Neural cell (in vitro differentiated cells): Measurements from ENCODE around the gene ASCC1. TPM values are rescaled to one million over a fixed set of nuclear protein-coding genes. Genes with fewer than 3 reads are reported as not detected.

Experiments
- H2AFZ ChIP-seq: fragments of 200-600, 300-800 bp; sonication (generic), shearing (Covaris generic); 2 replicates; pipeline ENCODE4 v1.6.0; 2014; ENCODE audit warnings: low read depth, mild to moderate bottlenecking, antibody characterized with exemption, low read length, moderate library complexity
- H3F3A ChIP-seq: fragments of 200-600 bp; shearing (Covaris generic); 2 replicates; pipeline ENCODE4 v1.6.1; 2016; ENCODE audit warnings: mild to moderate bottlenecking, moderate library complexity, mixed read lengths, antibody characterized with exemption, low read length; ENCODE audit not compliant: insufficient read depth, poor library complexity, severe bottlenecking
- H3K27ac ChIP-seq: fragments of 200-600, 300-800 bp; sonication (generic), shearing (Covaris generic); 2 replicates; pipeline ENCODE4 v1.5.1; 2014; ENCODE audit warnings: mild to moderate bottlenecking, low read length, moderate library complexity
- H3K27me3 ChIP-seq: fragments of 300-800, 200-600 bp; sonication (generic), shearing (Covaris generic); 2 replicates; pipeline ENCODE4 v1.6.0; 2014; ENCODE audit warnings: mild to moderate bottlenecking, low read depth, low read length, moderate library complexity; ENCODE audit not compliant: insufficient read depth
- H3K36me3 ChIP-seq: fragments of 300-800, 200-600 bp; sonication (generic), shearing (Covaris generic); 2 replicates; pipeline ENCODE4 v1.5.1; 2014; ENCODE audit warnings: mild to moderate bottlenecking, antibody characterized with exemption, low read length, moderate library complexity; ENCODE audit not compliant: insufficient read depth
- H3K4me2 ChIP-seq: fragments of 300-800, 200-600 bp; sonication (generic), shearing (Covaris generic); 2 replicates; pipeline ENCODE4 v1.6.0; 2014; ENCODE audit warnings: mild to moderate bottlenecking, low read length
- H3K4me3 ChIP-seq: fragments of 300-800, 200-600 bp; sonication (generic), shearing (Covaris generic); 2 replicates; pipeline ENCODE4 v1.5.1; 2014; ENCODE audit warnings: mild to moderate bottlenecking, low read length, moderate library complexity
- H3K79me2 ChIP-seq: fragments of 200-600 bp; shearing (Covaris generic); replicated peaks from 2 replicates; pipeline ENCODE4 v1.6.0; 2014; ENCODE audit warnings: mild to moderate bottlenecking, low read length, moderate library complexity; ENCODE audit not compliant: insufficient read depth
- H3K9ac ChIP-seq: fragments of 300-800, 200-600 bp; sonication (generic), shearing (Covaris generic); 2 replicates; pipeline ENCODE4 v1.6.1; 2016; ENCODE audit warnings: mild to moderate bottlenecking, low read length, mixed read lengths
- H3K9me2 ChIP-seq: fragments of 200-600 bp; shearing (Covaris generic); 2 replicates; pipeline ENCODE4 v1.6.1; 2016; ENCODE audit warnings: mild to moderate bottlenecking, low read length, mixed read lengths; ENCODE audit not compliant: insufficient read depth
- H3K9me3 ChIP-seq: fragments of 200-600, 300-800 bp; sonication (generic), shearing (Covaris generic); 2 replicates; pipeline ENCODE4 v1.6.1; 2016; ENCODE audit warnings: mild to moderate bottlenecking, mixed run types, low read length, moderate library complexity, mixed read lengths
- H4K20me1 ChIP-seq: fragments of 200-600 bp; shearing (Covaris generic); 2 replicates; pipeline ENCODE4 v1.6.1; 2016; ENCODE audit warnings: mild to moderate bottlenecking, mixed run types; ENCODE audit not compliant: insufficient read depth
- CTCF ChIP-seq: fragments of 450-650 bp; IDR thresholded peaks from 2 replicates; pipeline ENCODE4 v1.5.1; 2014; ENCODE audit warnings: antibody characterized with exemption, mild to moderate bottlenecking, moderate library complexity; ENCODE audit not compliant: poor library complexity, severe bottlenecking
- EP300 ChIP-seq: fragments of 450-650 bp; conservative IDR thresholded peaks from 2 replicates; pipeline ENCODE4 v1.6.1; 2014; ENCODE audit warnings: antibody characterized with exemption, mild to moderate bottlenecking, moderate library complexity; ENCODE audit not compliant: poor library complexity, severe bottlenecking
- EZH2 ChIP-seq: fragments of 200-600, 300-800 bp; shearing (Covaris generic), sonication (generic); IDR thresholded peaks from 2 replicates; pipeline ENCODE4 v1.6.1; 2014; ENCODE audit warnings: antibody characterized with exemption, low read length, borderline replicate concordance, mild to moderate bottlenecking; ENCODE audit not compliant: insufficient read depth, poor library complexity, severe bottlenecking
- MXI1 ChIP-seq: fragments of 450-650 bp; conservative IDR thresholded peaks from 2 replicates; pipeline ENCODE4 v1.6.1; 2014; ENCODE audit warnings: antibody characterized with exemption, mild to moderate bottlenecking; ENCODE audit not compliant: poor library complexity, severe bottlenecking
- POLR2AphosphoS5 ChIP-seq: IDR thresholded peaks from 2 replicates; pipeline ENCODE4 v1.6.1; 2012
- RAD21 ChIP-seq: fragments of 450-650 bp; conservative IDR thresholded peaks from 2 replicates; pipeline ENCODE4 v1.6.1; 2014; ENCODE audit warnings: antibody characterized with exemption, mild to moderate bottlenecking, moderate library complexity
- SMC3 ChIP-seq: fragments of 450-650 bp; conservative IDR thresholded peaks from 2 replicates; pipeline ENCODE4 v1.6.1; 2014; ENCODE audit warnings: antibody characterized with exemption, mild to moderate bottlenecking, moderate library complexity; ENCODE audit not compliant: poor library complexity
- TAF1 ChIP-seq: IDR thresholded peaks from 2 replicates; pipeline ENCODE4 v1.6.1; 2012; ENCODE audit warnings: low read depth
- polyA plus RNA-seq: library from polyadenylated mRNA; depleted of rRNA; stranded (reverse); fragments of >200 nt; gene quantifications from 2 replicates; pipeline ENCODE4 v1.2.3, GENCODE V29; 2014

The ASCC1 gene
- polyA plus RNA-seq, 1 donor from 2014 or later, result 39.6 TPM

GRCh38 chr10:72062382-72062781 is 153.7 kb downstream of the ASCC1 start:
- Histone ChIP-seq H3F3A (no peaks in the 10 kb centered on the region), H4K20me1 (no peaks in the 10 kb centered on the region), H3K9me3 (no peaks in the 10 kb centered on the region), H3K4me3 (no peak overlapping the region), H3K36me3 (no peaks in the 10 kb centered on the region), H3K27ac (no peak overlapping the region), H3K79me2 (no peaks in the 10 kb centered on the region), H3K9ac (no peak overlapping the region), H3K9me2 (no peaks in the 10 kb centered on the region), H3K4me2 (no peak overlapping the region), H2AFZ (no peak overlapping the region), H3K27me3 (no peaks in the 10 kb centered on the region)
- no peak for TF ChIP-seq POLR2AphosphoS5

- no peak overlapping the region for H3K4me3 ChIP-seq
- H3K27me3 ChIP-seq, result no peaks in the 10 kb centered on the region
- no peaks in the 10 kb centered on the region for H3K9me2 ChIP-seq
- H3K9ac ChIP-seq, result no peak overlapping the region
- H3K9me3 ChIP-seq, result no peaks in the 10 kb centered on the region
- no peak overlapping the region for H3K27ac ChIP-seq
- TF ChIP-seq CTCF (no peak), EP300 (no peak), RAD21 (no peak), POLR2AphosphoS5 (no peak), EZH2 (no peak), MXI1 (no peak), SMC3 (no peak)
- no peaks in the 10 kb centered on the region for H3F3A ChIP-seq
- H3K4me2 ChIP-seq, result no peak overlapping the region
- H2AFZ ChIP-seq, result no peak overlapping the region
- no peaks in the 10 kb centered on the region for H3K36me3 ChIP-seq
- no peaks in the 10 kb centered on the region for H4K20me1 ChIP-seq
- no peaks in the 10 kb centered on the region for H3K79me2 ChIP-seq
Measured at GRCh38 chr10:72061930-72062329, 154.1 kb downstream of the ASCC1 start.

- no peaks in the 10 kb centered on the region for H3K27me3 ChIP-seq
- H3K9me3 ChIP-seq, result no peaks in the 10 kb centered on the region
- TF ChIP-seq EZH2 (no peak), RAD21 (no peak), MXI1 (no peak), EP300 (no peak), TAF1 (no peak)
- no peak overlapping the region for H3K4me2 ChIP-seq
- H3F3A ChIP-seq, result no peaks in the 10 kb centered on the region
- no peaks in the 10 kb centered on the region for H4K20me1 ChIP-seq
- no peak overlapping the region for H3K27ac ChIP-seq
- H2AFZ ChIP-seq, result no peak overlapping the region
- no peaks in the 10 kb centered on the region for H3K9me2 ChIP-seq
- H3K79me2 ChIP-seq, result no peaks in the 10 kb centered on the region
- no peaks in the 10 kb centered on the region for H3K36me3 ChIP-seq
- H3K9ac ChIP-seq, result no peak overlapping the region
- H3K4me3 ChIP-seq, result no peak overlapping the region
Measured at GRCh38 chr10:72061491-72061890, 154.6 kb downstream of the ASCC1 start.
